Immature natural killer cell (primary cell): ENCODE data around the gene CACNA2D3. TPM values are rescaled to one million over a fixed set of nuclear protein-coding genes. Genes with fewer than 3 reads are reported as not detected.
"Not testable (repeated sequence)": the region's sequence is repeated elsewhere in the genome, so short reads cannot be mapped to it uniquely, and the experiment has no call there.

Experiments used
- DNase-seq, 3 donors: peaks; one replicate each; pipeline ENCODE4 v3.0.0; 2022; ENCODE audit warnings: mixed read lengths in 1 of 3
- H3K27ac Mint-ChIP-seq, 6 donors: one replicate each; pipeline ENCODE4 v1.8.0; 2020; ENCODE audit warnings: mixed read lengths in 6 of 6, mild to moderate bottlenecking in 5 of 6, inconsistent platforms in 4 of 6, moderate library complexity in 3 of 6
- H3K27me3 Mint-ChIP-seq, 3 donors: one replicate each; pipeline ENCODE4 v1.8.0; 2020 to 2021; ENCODE audit warnings: low read depth in 3 of 3, mild to moderate bottlenecking in 3 of 3, mixed read lengths in 3 of 3, moderate library complexity in 3 of 3, inconsistent platforms in 1 of 3
- H3K36me3 Mint-ChIP-seq, 3 donors: one replicate each; pipeline ENCODE4 v1.8.0; 2020; ENCODE audit warnings: mixed read lengths in 3 of 3, inconsistent platforms in 2 of 3, mild to moderate bottlenecking in 2 of 3
- H3K4me1 Mint-ChIP-seq, 2 donors: one replicate each; pipeline ENCODE4 v1.8.0; 2020; ENCODE audit warnings: inconsistent platforms in 2 of 2, mild to moderate bottlenecking in 2 of 2, mixed read lengths in 2 of 2, moderate library complexity in 1 of 2
- H3K4me3 Mint-ChIP-seq, 5 donors: one replicate each; pipeline ENCODE4 v1.8.0; 2020; ENCODE audit warnings: mild to moderate bottlenecking in 5 of 5, mixed read lengths in 5 of 5, inconsistent platforms in 3 of 5, moderate library complexity in 3 of 5
- H3K9me3 Mint-ChIP-seq, 6 donors: one replicate each; pipeline ENCODE4 v1.8.0; 2020; ENCODE audit warnings: mild to moderate bottlenecking in 6 of 6, mixed read lengths in 6 of 6, inconsistent platforms in 4 of 6, moderate library complexity in 3 of 6
- polyA plus RNA-seq, 3 donors: library from polyadenylated mRNA; unstranded; fragments of 300-500 nt; fragmentation: Illumina TruSeq; gene quantifications; one replicate each; pipeline ENCODE4 v1.2.3, GENCODE V29; 2021

The CACNA2D3 gene
- polyA plus RNA-seq = 1 to 10 TPM in 1 of 3 donors, under 1 TPM in 2; 0.39 to 4.6 (median 0.77) TPM

- H3K4me3 Mint-ChIP-seq = peak within 1 kb of the TSS in 1 of 5 donors; percentile 27
- H3K27me3 Mint-ChIP-seq = peaks cover 13 to 19% (median 13%) of the 10 kb centered on the region in 3 donors
- H3K9me3 Mint-ChIP-seq = no peaks in the 10 kb centered on the region
Measured at GRCh38 chr3:54122324-54123002, at the start of gene CACNA2D3. Gene CACNA2D3 (plus strand): TSS chr3:54122552.

GRCh38 chr3:54073386-54073785 is 49.0 kb upstream of the CACNA2D3 start:
- peaks cover 0 to 15% (median 6%) of the 10 kb centered on the region in 6 donors for H3K9me3 Mint-ChIP-seq
- H3K36me3 Mint-ChIP-seq = no peaks in the 10 kb centered on the region
- H3K27me3 Mint-ChIP-seq = peaks cover 2 to 5% (median 4%) of the 10 kb centered on the region in 3 donors
- H3K4me1 Mint-ChIP-seq = no peaks in the 10 kb centered on the region
- no peak overlapping the region for H3K4me3 Mint-ChIP-seq
- DNase-seq = no peak
- no peak overlapping the region for H3K27ac Mint-ChIP-seq

More at GRCh38 chr3:54122324-54123002, at the start of gene CACNA2D3:
- DNase-seq = no peak
- no peak within 1 kb of the TSS for H3K27ac Mint-ChIP-seq
- peaks cover 0 to 4% (median 3%) of the 10 kb centered on the region in 3 donors for H3K36me3 Mint-ChIP-seq
- H3K4me1 Mint-ChIP-seq = peaks cover 0 to 4% of the 10 kb centered on the region in 2 donors

GRCh38 chr3:54079314-54079713 is 43.0 kb upstream of the CACNA2D3 start:
- no peaks in the 10 kb centered on the region for H3K36me3 Mint-ChIP-seq
- no peak overlapping the region for H3K4me3 Mint-ChIP-seq
- H3K4me1 Mint-ChIP-seq = no peaks in the 10 kb centered on the region
- peaks cover 0 to 2% (median 0%) of the 10 kb centered on the region in 6 donors for H3K9me3 Mint-ChIP-seq
- DNase-seq = no peak
- H3K27me3 Mint-ChIP-seq = peaks cover 0 to 9% (median 2%) of the 10 kb centered on the region in 3 donors
- H3K27ac Mint-ChIP-seq = no peak overlapping the region

DNA sequence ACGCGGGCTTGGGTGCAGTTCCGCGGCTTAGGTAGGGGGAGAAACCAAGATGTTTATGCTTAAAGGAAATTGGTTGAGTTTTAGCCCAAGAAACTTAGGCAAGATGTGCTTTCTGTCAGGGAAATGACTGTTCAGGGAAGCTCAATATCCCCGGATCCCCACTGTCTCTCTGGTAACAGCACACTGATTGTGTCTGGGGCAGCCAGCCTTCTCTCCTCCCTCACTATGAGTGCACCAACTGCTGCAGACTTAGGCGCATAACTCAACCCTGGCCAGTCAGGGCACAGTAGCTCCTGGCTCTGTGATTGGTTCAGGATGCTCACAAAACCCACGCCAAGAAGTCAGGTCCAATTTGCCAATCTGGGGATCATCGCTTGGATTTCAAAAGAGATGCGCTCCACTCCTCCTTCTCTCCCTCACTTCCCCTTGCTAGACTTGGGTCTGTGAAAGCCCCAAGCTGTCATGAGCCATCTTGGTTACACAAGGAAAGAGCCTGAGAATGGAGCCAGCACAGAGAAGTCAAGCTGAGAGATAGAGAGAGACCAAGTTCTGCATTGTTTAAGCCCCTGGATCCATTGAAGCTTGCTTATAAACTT is 42.5 kb upstream of the CACNA2D3 start:
- Mint-ChIP-seq H3K9me3 (peaks cover 0 to 2% (median 0%) of the 10 kb centered on the region in 6 donors), H3K27ac (no peak overlapping the region), H3K4me1 (no peaks in the 10 kb centered on the region), H3K27me3 (peaks cover 2 to 9% (median 4%) of the 10 kb centered on the region in 3 donors), H3K36me3 (no peaks in the 10 kb centered on the region), H3K4me3 (no peak overlapping the region)
- DNase-seq = no peak

DNA sequence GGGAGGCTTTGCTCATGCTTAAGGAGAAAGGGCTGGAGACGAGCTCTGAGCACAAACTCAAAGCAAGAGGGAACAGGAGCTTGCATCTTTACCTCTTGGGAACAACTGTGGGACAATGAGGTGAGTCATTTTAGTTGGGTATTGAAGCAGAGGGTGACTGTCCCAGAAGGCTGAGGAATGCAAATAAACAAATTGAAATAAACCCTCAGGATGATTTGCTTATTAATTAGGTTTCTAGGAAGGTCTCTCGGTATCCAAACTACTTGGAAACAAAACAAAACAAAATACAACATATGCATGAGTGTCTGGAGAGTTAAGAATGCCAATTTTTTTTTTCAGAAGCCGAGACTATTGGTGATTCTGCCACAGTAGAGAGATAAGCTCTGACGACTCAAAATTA is 38.4 kb upstream of the CACNA2D3 start:
- Mint-ChIP-seq H3K4me3 (no peak overlapping the region), H3K36me3 (no peaks in the 10 kb centered on the region), H3K27ac (no peak overlapping the region), H3K9me3 (peaks cover 0 to 2% (median 0%) of the 10 kb centered on the region in 6 donors), H3K4me1 (no peaks in the 10 kb centered on the region), H3K27me3 (peaks cover 2 to 21% (median 5%) of the 10 kb centered on the region in 3 donors)
- no peak for DNase-seq

GRCh38 chr3:54085936-54086335 is 36.4 kb upstream of the CACNA2D3 start:
- Mint-ChIP-seq H3K4me3 (no peak overlapping the region), H3K36me3 (no peaks in the 10 kb centered on the region), H3K27ac (no peak overlapping the region), H3K27me3 (peaks cover 2 to 22% (median 5%) of the 10 kb centered on the region in 3 donors), H3K9me3 (peaks cover 0 to 2% (median 0%) of the 10 kb centered on the region in 6 donors), H3K4me1 (no peaks in the 10 kb centered on the region)
- no peak for DNase-seq

GRCh38 chr3:54086652-54087405 is 35.5 kb upstream of the CACNA2D3 start:
- no peak for DNase-seq
- H3K4me3 Mint-ChIP-seq = no peak overlapping the region
- H3K27me3 Mint-ChIP-seq = peaks cover 2 to 22% (median 5%) of the 10 kb centered on the region in 3 donors
- H3K4me1 Mint-ChIP-seq = no peaks in the 10 kb centered on the region
- no peaks in the 10 kb centered on the region for H3K36me3 Mint-ChIP-seq
- no peak overlapping the region for H3K27ac Mint-ChIP-seq
- H3K9me3 Mint-ChIP-seq = peaks cover 0 to 2% (median 0%) of the 10 kb centered on the region in 6 donors

- no peaks in the 10 kb centered on the region for H3K36me3 Mint-ChIP-seq
- no peak for DNase-seq
- peaks cover 0 to 2% (median 0%) of the 10 kb centered on the region in 6 donors for H3K9me3 Mint-ChIP-seq
- peaks cover 2 to 18% (median 5%) of the 10 kb centered on the region in 3 donors for H3K27me3 Mint-ChIP-seq
- H3K4me1 Mint-ChIP-seq = no peaks in the 10 kb centered on the region
- no peak overlapping the region for H3K4me3 Mint-ChIP-seq
- no peak overlapping the region for H3K27ac Mint-ChIP-seq
Measured at GRCh38 chr3:54087581-54088410, 34.6 kb upstream of the CACNA2D3 start.

DNA sequence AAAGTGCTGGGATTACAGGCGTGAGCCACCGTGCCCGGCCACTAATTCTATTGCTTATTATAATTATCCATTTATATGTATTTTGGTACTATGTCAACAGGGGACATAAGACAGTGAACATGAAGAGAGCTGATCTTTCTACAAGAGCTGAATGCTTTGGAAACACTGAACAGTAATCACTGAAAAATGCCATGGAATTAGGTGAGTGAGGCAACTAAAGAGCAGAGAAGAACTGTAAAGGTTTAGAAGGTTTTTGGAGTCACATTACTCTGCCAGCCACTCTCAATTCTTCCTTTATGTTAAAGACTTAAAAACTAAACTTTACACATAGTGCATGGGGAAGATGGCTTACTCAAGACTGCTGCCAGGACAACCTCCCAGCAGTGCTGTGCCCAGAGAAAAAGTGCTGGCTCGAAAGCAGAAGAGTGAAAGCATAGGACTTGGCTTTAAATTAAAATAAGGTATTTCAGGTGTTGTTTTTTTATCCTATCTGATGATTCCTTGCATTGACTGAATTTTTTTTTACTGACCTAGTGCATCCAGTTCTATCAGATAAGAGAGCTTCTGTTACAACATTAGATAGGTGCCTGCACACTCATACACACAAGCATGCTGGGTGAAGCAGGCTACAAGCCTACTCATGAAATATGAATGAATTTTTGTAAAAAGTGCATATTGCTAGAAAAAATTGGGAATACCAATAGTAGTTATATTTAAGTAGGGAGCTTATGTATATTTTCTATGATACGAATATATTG is 28.7 kb upstream of the CACNA2D3 start:
- peaks cover 0 to 3% (median 2%) of the 10 kb centered on the region in 3 donors for H3K27me3 Mint-ChIP-seq
- no peak for DNase-seq

DNA sequence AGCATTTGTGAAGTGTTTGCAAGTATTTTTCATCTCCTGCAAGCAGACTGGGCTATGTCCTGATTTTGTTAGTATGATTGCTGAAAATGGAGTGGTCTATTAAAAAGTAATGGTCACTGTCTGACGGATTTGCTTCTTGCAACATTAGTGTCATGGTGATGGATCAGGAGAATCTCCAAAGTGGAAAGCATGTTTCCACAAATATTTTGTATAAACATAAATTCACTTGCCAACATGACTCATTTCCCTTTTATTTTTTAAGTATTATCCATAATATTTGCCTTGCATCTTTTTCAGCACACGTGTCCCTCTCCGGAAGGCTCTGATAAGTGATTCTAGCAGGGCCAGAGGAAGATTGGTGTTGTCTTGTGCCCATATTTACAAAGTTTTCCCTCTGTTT is 27.4 kb upstream of the CACNA2D3 start:
- no peaks in the 10 kb centered on the region for H3K4me1 Mint-ChIP-seq
- H3K4me3 Mint-ChIP-seq = no peak overlapping the region
- no peaks in the 10 kb centered on the region for H3K9me3 Mint-ChIP-seq

More for the DNA sequence above, 28.7 kb upstream of the CACNA2D3 start:
- H3K9me3 Mint-ChIP-seq = no peaks in the 10 kb centered on the region
- no peaks in the 10 kb centered on the region for H3K36me3 Mint-ChIP-seq
- no peak overlapping the region for H3K4me3 Mint-ChIP-seq
- H3K4me1 Mint-ChIP-seq = no peaks in the 10 kb centered on the region
- H3K27ac Mint-ChIP-seq = no peak overlapping the region

DNA sequence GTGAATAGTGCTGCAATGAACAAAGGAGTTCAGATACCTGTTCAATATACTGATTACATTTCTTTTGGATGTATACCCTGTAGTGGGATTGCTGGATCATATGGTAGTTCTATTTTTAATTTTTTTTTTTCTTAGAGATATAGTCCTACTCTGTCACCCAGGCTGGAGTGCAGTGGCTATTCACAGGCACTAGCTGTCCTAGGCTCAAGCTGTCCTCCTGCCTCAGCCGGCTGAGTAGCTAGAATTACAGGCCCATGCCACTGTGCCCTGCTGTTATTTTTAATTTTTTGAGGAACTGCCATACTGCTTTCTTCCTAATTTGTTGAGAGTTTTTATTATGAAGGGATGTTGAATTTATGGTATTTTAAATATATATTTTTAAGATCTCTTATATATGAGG is 23.0 kb upstream of the CACNA2D3 start:
- Mint-ChIP-seq H3K4me1 (no peaks in the 10 kb centered on the region), H3K27me3 (peaks cover 0 to 6% (median 2%) of the 10 kb centered on the region in 3 donors), H3K36me3 (no peaks in the 10 kb centered on the region), H3K4me3 (no peak overlapping the region), H3K9me3 (peaks cover 0 to 2% (median 0%) of the 10 kb centered on the region in 6 donors), H3K27ac (no peak overlapping the region)
- no peak for DNase-seq

More for the DNA sequence above, 27.4 kb upstream of the CACNA2D3 start:
- Mint-ChIP-seq H3K36me3 (no peaks in the 10 kb centered on the region), H3K27me3 (peaks cover 0 to 2% (median 2%) of the 10 kb centered on the region in 3 donors), H3K27ac (no peak overlapping the region)
- no peak for DNase-seq

DNA sequence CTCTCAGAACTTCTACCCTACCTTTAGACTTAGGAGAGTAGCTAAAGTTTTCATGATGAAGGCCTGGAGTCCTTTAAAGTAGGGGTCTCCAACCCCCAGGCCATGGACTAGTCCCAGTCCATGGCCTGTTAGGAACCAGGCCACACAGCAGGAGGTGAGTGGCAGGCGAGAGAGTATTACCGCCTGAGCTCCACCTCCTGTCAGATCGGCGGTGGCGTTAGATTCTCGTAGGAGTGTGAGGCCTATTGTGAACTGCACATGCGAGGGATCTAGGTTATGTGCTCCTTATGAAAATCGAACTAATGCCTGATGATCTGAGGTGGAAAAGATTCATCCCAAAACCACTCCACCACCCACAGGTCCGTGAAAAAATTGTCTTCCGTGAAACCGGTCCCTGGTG is 18.3 kb upstream of the CACNA2D3 start:
- Mint-ChIP-seq H3K4me3 (no peak overlapping the region), H3K9me3 (peaks cover 0 to 9% (median 1%) of the 10 kb centered on the region in 6 donors), H3K27ac (no peak overlapping the region), H3K4me1 (no peaks in the 10 kb centered on the region), H3K36me3 (no peaks in the 10 kb centered on the region), H3K27me3 (peaks cover 0 to 6% (median under 1%) of the 10 kb centered on the region in 3 donors)
- no peak for DNase-seq

- not testable (repeated sequence) for DNase-seq, H3K9me3 Mint-ChIP-seq, H3K4me1 Mint-ChIP-seq, H3K27me3 Mint-ChIP-seq, H3K27ac Mint-ChIP-seq, H3K36me3 Mint-ChIP-seq, H3K4me3 Mint-ChIP-seq
Measured at GRCh38 chr3:54116129-54116528, 6.2 kb upstream of the CACNA2D3 start.
